HG03139 (cell line): ENCODE measurements around the gene CCDC91.
"Not testable (repeated sequence)": the region's sequence is repeated elsewhere in the genome, so short reads cannot be mapped to it uniquely, and the experiment has no call there.

Experiments
- ATAC-seq: cut with Tn5 transposase; IDR thresholded peaks from one replicate; pipeline ENCODE4 v1.9.1; 2021; ENCODE audit not compliant: unreplicated experiment

Gene CCDC91

GRCh38 chr12:28351414-28351813 is 161.2 kb downstream of the CCDC91 start:
- ATAC-seq, result no peak

- no peak for ATAC-seq
These were observed 164.9 kb downstream of the CCDC91 start for GRCh38 chr12:28355161-28355560.

- no peak for ATAC-seq
These were observed 170.0 kb downstream of the CCDC91 start for GRCh38 chr12:28360253-28360652.

GRCh38 chr12:28367326-28367725 is 177.1 kb downstream of the CCDC91 start:
- no peak for ATAC-seq

GRCh38 chr12:28367993-28368392 is 177.7 kb downstream of the CCDC91 start:
- ATAC-seq, result no peak

- no peak for ATAC-seq
These were observed 179.2 kb downstream of the CCDC91 start for GRCh38 chr12:28369483-28369882.

GRCh38 chr12:28374556-28374955 is 184.3 kb downstream of the CCDC91 start:
- ATAC-seq, result no peak

GRCh38 chr12:28378736-28379135 is 188.5 kb downstream of the CCDC91 start:
- no peak for ATAC-seq

- ATAC-seq, result not testable (repeated sequence)
These were observed 189.5 kb downstream of the CCDC91 start for GRCh38 chr12:28379779-28380178.

- no peak for ATAC-seq
These were observed 193.1 kb downstream of the CCDC91 start for GRCh38 chr12:28383368-28383767.

- ATAC-seq, result no peak
These were observed 198.6 kb downstream of the CCDC91 start for GRCh38 chr12:28388879-28389278.

GRCh38 chr12:28390206-28390605 is 199.9 kb downstream of the CCDC91 start:
- no peak for ATAC-seq

GRCh38 chr12:28390761-28391385 is 200.6 kb downstream of the CCDC91 start:
- ATAC-seq, result no peak

GRCh38 chr12:28409892-28410291 is 219.6 kb downstream of the CCDC91 start:
- no peak for ATAC-seq

GRCh38 chr12:28413460-28414109 is 223.3 kb downstream of the CCDC91 start:
- no peak for ATAC-seq

- ATAC-seq, result no peak
These were observed 225.5 kb downstream of the CCDC91 start for GRCh38 chr12:28415755-28416154.

- no peak for ATAC-seq
These were observed 231.1 kb downstream of the CCDC91 start for GRCh38 chr12:28421374-28421773.

- ATAC-seq, result no peak
These were observed 234.7 kb downstream of the CCDC91 start for GRCh38 chr12:28424965-28425364.

GRCh38 chr12:28425526-28425925 is 235.3 kb downstream of the CCDC91 start:
- peak; percentile 91 for ATAC-seq

- no peak for ATAC-seq
These were observed 236.8 kb downstream of the CCDC91 start for GRCh38 chr12:28427046-28427445.

GRCh38 chr12:28440081-28440608 is 249.9 kb downstream of the CCDC91 start:
- no peak for ATAC-seq

- no peak for ATAC-seq
These were observed 251.8 kb downstream of the CCDC91 start for GRCh38 chr12:28442101-28442500.

- ATAC-seq, result no peak
These were observed 253.1 kb downstream of the CCDC91 start for GRCh38 chr12:28443337-28443736.
